GM21529 (cell line): ENCODE data around the gene CDK6.
"Not testable (repeated sequence)": the region's sequence is repeated elsewhere in the genome, so short reads cannot be mapped to it uniquely, and the experiment has no call there.

Experiments used
- ATAC-seq: cut with Tn5 transposase; IDR thresholded peaks from one replicate; pipeline ENCODE4 v1.9.1; 2021; ENCODE audit not compliant: unreplicated experiment

CDK6 gene

GRCh38 chr7:92763636-92764423 is 72.5 kb downstream of the CDK6 start:
- ATAC-seq = no peak

GRCh38 chr7:92762851-92763250 is 73.5 kb downstream of the CDK6 start:
- ATAC-seq = no peak

GRCh38 chr7:92761391-92762097 is 74.8 kb downstream of the CDK6 start:
- no peak for ATAC-seq

- no peak for ATAC-seq
These were observed 77.5 kb downstream of the CDK6 start for GRCh38 chr7:92758796-92759431.

- ATAC-seq = not testable (repeated sequence)
These were observed 79.0 kb downstream of the CDK6 start for GRCh38 chr7:92757311-92757910.

- ATAC-seq = no peak
These were observed 80.7 kb downstream of the CDK6 start for GRCh38 chr7:92755680-92756079.

- no peak for ATAC-seq
These were observed 81.3 kb downstream of the CDK6 start for GRCh38 chr7:92754919-92755581.

GRCh38 chr7:92753614-92754013 is 82.8 kb downstream of the CDK6 start:
- ATAC-seq = no peak

GRCh38 chr7:92751902-92752901 is 84.2 kb downstream of the CDK6 start:
- ATAC-seq = no peak

- ATAC-seq = no peak
These were observed 85.4 kb downstream of the CDK6 start for GRCh38 chr7:92750946-92751345.

- no peak for ATAC-seq
These were observed 85.9 kb downstream of the CDK6 start for GRCh38 chr7:92750447-92750839.

- no peak for ATAC-seq
These were observed 86.4 kb downstream of the CDK6 start for GRCh38 chr7:92749832-92750446.

- ATAC-seq = no peak
These were observed 87.0 kb downstream of the CDK6 start for GRCh38 chr7:92749327-92749755.

GRCh38 chr7:92748495-92748894 is 87.9 kb downstream of the CDK6 start:
- no peak for ATAC-seq

GRCh38 chr7:92747041-92747835 is 89.1 kb downstream of the CDK6 start:
- no peak for ATAC-seq

GRCh38 chr7:92745241-92745640 is 91.1 kb downstream of the CDK6 start:
- no peak for ATAC-seq

- ATAC-seq = not testable (repeated sequence)
These were observed 92.2 kb downstream of the CDK6 start for GRCh38 chr7:92744180-92744579.

GRCh38 chr7:92742186-92742585 is 94.2 kb downstream of the CDK6 start:
- ATAC-seq = no peak
